ENCODE data around the gene CTDSPL.
A peak's percentile ranks its signal among the peaks of the same experiment; 100 is the strongest.

Gene CTDSPL

DNA sequence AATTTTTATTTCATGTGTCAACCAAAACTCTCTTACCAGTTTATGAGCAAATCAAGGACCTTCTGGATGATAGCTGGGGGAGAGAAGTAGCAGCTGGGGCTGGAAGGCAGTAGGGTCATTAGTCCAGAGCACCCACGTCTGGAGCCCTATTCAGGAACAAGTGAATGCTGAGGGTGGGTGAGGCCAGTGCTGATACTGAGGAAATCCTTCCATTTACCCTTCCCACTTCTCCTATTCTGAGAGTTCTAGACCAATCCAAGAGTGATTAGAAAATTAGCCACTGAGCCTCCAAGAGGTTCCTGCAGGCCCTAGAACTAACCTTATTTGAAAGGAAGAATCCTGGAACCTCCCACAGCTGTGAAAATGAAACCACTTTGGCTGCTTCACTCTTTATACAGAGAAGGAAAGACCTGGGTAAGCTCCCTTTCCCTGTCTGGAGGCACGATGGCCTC, 82.7 kb downstream of the CTDSPL start:
- H3K4me3 ChIP-seq (ENCODE audit: low read depth, low read length) = no peak overlapping the region
- DNase-seq (ENCODE audit: low read depth) = peak; percentile 46
- TF ChIP-seq, protein P1, sequence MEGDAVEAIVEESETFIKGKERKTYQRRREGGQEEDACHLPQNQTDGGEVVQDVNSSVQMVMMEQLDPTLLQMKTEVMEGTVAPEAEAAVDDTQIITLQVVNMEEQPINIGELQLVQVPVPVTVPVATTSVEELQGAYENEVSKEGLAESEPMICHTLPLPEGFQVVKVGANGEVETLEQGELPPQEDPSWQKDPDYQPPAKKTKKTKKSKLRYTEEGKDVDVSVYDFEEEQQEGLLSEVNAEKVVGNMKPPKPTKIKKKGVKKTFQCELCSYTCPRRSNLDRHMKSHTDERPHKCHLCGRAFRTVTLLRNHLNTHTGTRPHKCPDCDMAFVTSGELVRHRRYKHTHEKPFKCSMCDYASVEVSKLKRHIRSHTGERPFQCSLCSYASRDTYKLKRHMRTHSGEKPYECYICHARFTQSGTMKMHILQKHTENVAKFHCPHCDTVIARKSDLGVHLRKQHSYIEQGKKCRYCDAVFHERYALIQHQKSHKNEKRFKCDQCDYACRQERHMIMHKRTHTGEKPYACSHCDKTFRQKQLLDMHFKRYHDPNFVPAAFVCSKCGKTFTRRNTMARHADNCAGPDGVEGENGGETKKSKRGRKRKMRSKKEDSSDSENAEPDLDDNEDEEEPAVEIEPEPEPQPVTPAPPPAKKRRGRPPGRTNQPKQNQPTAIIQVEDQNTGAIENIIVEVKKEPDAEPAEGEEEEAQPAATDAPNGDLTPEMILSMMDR (conservative IDR thresholded peaks at IDR 0.05; ENCODE audit: low read depth, low read length) = no peak

DNA sequence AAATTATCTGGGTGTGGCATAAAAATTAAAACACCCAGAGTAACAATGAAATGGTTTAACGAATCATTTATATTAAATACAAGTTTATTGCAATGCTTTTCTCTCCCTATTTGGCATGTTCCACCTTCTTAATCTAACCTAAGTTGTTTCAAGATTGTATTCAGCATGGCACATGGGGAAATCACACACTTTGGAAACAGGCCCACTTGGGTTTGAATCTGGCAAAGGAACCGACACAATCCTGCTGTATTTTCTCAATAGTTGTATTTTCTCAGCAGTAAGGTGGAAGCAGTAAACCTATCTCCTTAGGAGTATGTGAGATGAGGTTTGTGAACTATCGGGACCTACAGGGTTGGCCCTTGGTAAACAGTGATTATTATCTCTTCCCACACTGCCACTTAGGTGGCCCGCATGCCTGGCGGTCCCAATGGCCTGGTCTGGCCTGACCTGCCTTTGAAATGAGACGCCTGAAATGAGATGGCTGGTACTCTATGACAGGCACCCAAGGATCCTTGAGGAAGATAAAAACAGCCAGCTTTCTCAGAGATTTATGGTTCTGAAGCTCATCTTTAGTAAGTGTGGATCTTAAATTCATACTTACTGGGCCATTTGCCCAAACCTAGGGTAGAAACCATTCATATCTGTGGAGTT, 83.6 kb downstream of the CTDSPL start:
- TF ChIP-seq, protein P1 (conservative IDR thresholded peaks at IDR 0.05; ENCODE audit: low read depth, low read length) = no peak
- no peak overlapping the region for H3K4me3 ChIP-seq (ENCODE audit: low read depth, low read length)
- DNase-seq (ENCODE audit: low read depth) = no peak

DNA sequence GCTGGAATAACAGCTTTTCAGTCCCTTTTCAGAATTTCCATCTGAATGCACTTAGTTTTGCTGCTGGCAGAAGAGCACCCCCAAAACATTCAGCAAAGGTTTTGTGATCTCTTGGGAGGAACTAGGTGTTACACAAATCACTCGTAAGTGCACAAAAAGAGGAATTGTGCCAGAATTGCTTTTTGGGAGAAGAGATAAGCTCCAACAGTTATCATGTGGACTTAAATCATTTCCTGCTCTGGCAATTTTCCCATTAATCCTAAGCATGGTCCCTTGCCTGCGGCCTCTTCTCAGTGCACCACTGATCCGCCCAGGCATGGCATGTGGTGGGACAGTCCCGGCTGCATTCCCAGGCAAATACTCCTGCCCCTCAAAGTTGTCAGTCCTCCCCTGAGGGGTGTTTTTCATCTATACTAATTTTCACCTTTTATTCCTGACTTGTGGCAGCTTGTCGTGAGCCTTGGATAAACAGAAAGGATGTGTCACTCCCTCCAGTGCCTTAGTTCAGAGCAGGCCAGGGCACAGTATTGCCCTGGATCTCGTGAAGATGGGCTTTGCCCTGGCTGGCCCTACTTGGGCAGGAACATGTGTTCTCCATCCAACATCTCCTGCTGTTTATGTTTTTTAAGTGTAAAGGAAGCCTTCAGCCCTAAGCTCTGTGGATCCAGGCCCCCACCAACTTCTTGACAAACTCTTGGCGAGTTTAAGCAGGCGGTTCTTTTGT, 84.3 kb downstream of the CTDSPL start:
- no peak overlapping the region for H3K4me3 ChIP-seq (ENCODE audit: low read depth, low read length)
- DNase-seq (ENCODE audit: low read depth) = peak; percentile 61
- TF ChIP-seq, protein P1 (conservative IDR thresholded peaks at IDR 0.05; ENCODE audit: low read depth, low read length) = no peak

DNA sequence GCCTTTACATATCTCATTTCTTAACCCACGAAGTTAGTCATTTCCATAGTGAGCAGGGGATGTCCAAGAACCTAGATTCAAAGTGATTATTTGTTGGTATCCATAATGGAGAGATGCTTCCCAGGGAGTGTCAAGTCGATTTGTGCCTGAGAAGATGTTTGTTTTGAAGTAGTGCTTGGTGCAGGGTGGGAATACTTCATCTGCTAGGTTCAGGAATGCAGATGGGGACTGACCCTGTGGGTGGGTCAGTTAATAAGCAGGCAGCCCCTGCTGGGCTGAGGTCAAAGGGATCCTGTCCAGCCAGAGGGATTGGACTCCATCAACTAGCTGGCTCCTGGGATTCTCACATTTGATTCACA, 84.8 kb downstream of the CTDSPL start:
- no peak overlapping the region for H3K4me3 ChIP-seq (ENCODE audit: low read depth, low read length)
- DNase-seq (ENCODE audit: low read depth) = peak; percentile 73
- TF ChIP-seq, protein P1 (conservative IDR thresholded peaks at IDR 0.05; ENCODE audit: low read depth, low read length) = no peak

DNA sequence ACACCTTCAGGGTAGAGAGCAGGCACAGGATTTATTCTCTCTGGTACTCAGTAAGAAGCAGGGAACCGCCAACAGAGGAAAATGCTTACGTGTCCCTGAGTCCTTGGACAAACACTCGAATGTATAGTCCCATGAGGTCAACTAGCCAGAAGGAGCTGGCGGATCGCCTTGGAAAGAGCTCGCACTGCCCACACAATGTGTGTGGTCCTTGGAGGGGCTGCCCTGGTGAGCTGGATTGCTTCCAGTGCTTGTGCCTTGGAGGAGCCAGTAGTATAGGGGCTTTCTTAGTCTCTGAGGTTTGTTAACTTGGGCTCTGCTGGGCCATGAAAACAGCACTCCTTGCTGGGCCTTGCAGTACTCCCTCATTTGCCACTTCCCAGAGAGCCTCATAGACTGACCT, 88.2 kb downstream of the CTDSPL start:
- DNase-seq (ENCODE audit: low read depth) = peak; percentile 46
- no peak overlapping the region for H3K4me3 ChIP-seq (ENCODE audit: low read depth, low read length)
- TF ChIP-seq, protein P1 (conservative IDR thresholded peaks at IDR 0.05; ENCODE audit: low read depth, low read length) = peak; percentile 3

DNA sequence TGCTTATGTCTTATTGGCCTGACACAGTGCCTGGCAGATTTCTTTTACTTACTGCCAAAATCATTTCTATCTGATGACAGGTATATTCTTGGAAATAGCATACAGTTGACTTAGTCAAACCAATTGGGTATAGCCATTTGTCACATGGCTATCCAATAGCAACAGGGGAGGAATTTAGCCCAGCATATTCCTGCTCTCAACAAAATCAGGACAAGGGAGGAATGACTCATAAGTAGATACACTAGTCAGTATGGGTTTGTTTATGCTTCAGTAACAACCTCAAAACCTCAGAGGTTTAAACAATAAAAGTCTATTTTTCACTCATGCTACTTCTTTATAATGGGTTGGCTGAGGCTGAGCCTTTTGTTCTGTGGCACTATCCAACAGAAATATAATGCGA, 90.9 kb downstream of the CTDSPL start:
- no peak for DNase-seq (ENCODE audit: low read depth)
- H3K4me3 ChIP-seq (ENCODE audit: low read depth, low read length) = no peak overlapping the region
- TF ChIP-seq, protein P1 (conservative IDR thresholded peaks at IDR 0.05; ENCODE audit: low read depth, low read length) = no peak

DNA sequence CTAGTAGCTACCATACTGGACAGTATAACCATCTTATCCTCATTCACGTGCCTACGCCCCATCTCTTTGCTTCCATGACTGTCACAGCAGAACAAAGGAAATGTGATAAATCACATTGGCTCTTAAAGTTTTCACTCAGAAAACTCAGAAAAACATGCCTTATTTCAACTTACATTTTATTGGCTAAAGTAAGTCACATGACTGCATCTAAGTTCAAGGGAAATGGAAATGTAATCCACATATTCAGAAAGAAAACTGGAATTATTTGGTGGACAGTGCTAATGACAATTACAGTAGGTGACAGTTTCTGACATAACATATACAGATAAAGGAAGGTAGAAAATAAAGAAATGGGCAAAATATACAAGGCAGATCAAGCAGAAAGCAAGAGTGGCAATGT, 91.5 kb downstream of the CTDSPL start:
- no peak for DNase-seq (ENCODE audit: low read depth)
- TF ChIP-seq, protein P1 (conservative IDR thresholded peaks at IDR 0.05; ENCODE audit: low read depth, low read length) = no peak

More for the DNA sequence above, 91.5 kb downstream of the CTDSPL start:
- no peak overlapping the region for H3K4me3 ChIP-seq (ENCODE audit: low read depth, low read length)

Measured in choroid plexus epithelial cell (primary cell).